Fibroblast of the conjunctiva (primary cell): ENCODE data around the gene FHOD3.

Experiments
- DNase-seq: peaks from one replicate; pipeline ENCODE4 v3.0.0-alpha.2; 2010; ENCODE audit warnings: low read depth

Gene FHOD3

DNA sequence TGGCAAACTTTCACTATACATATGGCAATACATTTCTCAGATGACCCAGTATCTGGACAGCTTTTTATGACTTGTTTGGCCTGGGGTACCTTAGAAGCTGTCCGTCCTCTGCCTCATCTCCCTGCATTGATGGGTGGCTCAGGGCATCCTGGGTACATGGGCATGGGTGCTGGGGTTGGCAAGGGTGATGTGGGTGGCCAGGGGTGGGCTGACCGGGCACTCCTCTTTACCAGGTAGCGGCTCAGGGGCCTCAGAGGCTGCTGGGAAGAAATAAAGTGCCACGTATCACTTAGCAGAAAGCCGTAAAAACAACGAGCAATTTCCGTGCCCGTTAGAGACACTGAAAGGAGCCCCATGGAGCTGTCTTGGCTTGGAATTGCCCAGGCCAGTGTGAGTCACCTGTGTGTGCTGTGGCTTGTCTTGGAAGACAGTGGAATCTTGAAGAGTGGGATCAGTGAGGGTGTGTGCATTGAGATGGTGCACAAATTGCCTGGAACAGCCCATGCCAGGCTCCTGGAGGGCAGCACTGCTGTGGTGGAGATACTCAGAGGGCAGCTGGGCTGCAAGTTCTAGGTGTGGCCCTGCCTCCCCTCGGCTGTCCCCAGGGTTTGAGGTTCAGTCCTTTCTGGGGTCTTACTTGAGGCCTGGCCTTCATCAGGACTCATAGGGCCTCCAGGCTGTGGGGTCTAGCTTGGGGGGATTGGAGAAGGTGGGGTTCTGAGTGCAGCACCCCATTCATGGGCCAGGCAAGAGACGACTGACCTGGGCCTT, 88.8 kb downstream of the FHOD3 start:
- no peak for DNase-seq

DNA sequence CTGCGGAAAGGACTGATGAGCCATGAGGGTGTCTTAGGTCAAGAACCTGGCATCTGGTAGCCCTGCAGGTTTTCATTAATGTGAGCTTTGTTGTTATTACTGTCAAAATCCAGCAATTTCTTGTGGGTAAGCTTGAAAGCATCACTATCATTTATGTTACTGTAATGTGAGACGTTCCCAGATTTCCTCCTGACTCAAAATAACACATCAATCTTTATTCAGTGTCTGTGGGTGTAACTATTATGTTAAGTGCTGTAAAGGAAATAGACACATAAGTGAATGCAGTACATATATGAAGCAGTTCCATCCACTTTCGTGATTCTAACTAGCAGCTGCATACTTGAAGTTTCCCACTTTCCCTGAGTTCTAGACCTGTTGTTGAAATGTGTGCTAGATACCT, 89.8 kb downstream of the FHOD3 start:
- DNase-seq: no peak

DNA sequence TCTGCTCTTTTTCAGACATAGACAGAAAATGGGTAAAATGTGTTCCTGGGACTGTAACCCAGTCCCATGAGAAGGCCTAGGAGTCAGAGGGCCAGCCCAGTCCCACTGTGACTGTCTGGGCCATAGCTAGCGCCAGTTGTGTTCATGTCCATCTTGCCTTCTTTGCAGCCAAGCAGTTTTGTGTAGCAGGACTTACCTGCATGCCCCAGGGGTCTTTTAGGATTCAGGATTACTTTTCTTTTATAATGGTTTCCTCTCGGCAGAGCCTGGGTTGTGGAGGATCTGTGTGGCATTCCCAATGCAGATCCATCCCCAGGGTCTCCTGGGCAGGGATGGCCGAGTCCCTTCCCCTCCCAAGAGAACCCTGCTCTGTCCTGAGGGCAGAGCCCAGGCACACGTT, 90.8 kb downstream of the FHOD3 start:
- no peak for DNase-seq

DNA sequence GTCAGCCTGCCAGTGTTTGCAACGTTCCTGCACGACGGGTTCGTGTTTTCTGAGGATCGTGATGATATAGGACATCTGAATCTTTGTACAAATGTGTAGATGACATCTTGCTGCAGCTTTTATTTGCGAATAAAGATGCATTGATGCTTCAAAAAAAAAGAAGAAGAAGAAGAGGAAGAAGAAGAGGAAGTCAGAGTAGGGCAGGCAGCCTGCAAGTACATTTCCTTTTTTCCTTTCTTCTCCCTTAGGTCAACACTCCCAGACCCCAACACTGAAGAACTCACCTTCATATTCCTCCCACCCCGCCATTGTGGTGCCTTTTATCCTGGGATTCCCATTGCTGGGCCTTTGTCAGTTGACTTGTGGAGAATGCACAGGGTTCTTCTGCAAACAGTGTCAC, 91.5 kb downstream of the FHOD3 start:
- DNase-seq: no peak

DNA sequence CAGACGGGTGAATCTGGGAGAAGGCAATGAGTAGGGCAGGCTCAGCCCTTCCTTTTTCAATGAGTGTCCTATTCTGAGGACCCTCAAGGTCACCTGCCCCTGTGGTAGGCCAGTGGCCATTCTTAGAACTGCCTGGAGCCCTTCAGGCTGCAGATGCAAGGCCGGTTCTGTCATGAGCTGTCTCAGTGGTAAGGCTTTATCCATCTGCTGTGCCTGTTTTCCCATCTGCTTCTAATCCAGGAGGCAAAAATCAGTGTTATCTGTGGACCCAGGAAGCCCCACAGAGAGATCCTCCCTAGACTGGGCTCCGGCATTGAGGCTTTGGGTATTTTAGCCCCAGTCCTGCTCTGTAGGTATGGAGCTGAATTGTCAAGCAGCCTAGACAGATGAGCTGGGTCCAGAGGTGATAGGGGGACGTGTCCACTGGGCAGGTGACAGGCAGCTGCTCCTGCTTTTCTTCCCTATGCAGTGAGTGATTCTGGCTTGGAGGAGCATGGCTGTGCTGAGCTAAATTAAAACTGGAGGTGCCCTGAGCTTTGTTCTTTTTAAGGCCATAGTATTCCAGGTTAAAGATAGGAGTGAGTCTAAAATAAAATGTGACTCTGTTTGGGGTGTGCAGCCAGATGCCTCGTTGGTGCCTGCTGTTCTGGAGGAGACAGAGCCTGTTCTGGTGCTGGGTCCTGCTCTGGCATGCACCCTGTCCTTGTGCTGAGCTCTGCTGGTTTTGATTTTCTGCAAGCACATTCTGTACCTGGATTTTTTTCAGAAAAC, 92.5 kb downstream of the FHOD3 start:
- no peak for DNase-seq

DNA sequence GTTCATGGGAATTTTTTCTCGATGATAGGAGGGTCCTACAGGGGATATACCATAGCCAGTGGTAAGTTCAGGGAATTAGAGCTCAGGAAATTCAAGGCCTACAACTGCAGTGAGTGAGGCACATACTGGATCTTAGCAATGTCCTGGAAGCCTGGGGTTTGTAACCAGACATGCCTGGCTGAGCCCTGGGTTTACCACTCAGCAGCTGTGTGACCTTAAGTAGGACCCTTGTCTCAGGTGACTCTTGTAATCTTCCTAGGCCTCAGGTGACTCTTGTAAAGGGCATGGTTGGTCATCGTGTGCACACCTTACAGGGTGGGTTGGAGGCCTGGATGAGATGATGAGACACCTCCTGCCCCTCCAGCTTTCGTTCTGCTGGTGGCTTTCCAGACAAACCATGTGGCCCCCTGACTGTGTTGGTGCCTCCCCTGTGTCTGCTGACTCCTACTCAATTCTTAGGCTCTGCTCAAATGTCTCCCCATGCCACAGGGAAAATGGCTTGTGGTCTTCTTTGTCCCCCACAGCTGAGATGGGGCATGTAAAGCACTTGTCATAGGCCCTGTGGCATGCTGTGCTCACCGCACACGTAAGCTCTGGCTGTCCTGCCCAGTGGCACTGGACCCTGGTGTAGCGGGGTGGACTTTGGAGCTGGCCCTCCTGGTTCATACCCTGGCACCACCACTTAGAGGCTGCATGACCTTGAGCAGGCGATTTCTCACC, 94.1 kb downstream of the FHOD3 start:
- DNase-seq: no peak

DNA sequence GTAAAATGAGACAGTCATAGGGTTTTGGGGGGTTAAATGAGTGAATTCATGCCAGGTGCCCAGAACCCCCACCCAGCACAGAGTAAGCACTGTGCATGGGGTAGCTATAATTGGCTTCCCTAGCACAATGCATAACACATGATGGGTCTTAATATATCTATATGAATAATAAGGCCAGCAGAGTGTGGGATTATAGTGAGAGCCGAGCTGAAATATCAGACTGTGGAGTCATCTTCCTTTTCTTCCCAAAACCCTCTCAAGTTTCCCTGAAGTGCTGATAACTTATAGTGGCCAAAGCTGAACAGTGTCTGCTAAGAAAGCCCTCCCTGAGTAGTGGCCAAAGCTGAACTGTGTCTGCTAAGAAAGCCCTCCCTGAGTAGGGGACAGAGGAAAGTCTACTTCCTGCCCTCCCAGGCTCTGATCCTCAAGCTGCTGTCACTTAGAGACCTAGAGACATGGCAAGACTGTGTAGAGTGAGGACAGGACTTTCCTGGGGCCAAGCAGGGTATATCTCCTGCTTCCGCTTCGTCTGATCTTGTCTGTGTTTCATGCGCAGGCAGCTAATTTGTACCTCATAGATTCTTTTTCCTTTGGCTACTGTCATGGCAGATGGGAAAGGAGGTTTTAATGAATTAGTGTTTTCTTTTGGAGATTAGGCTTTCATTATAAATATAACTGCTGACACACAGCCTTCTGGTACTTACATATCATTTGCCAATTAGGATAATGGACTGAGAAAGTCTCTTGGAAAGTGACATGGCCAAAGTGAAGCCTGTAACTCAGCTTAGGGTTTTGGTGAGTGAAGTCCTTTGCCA, 94.9 kb downstream of the FHOD3 start:
- DNase-seq: no peak

DNA sequence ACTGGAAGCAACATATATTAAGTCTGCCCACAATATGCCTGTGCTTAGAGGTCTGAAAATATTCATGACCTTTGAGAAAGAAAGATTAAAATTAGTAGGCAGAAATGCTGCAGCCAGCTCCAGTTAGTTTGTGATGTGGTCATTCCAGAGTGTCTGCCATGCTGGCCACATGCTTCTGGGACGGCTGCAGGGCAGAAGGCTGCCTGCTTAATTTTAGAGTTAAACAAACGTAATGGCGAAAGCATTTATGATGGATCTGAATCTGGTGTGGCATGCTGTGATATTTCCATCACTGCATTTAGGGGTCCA, 95.4 kb downstream of the FHOD3 start:
- no peak for DNase-seq

DNA sequence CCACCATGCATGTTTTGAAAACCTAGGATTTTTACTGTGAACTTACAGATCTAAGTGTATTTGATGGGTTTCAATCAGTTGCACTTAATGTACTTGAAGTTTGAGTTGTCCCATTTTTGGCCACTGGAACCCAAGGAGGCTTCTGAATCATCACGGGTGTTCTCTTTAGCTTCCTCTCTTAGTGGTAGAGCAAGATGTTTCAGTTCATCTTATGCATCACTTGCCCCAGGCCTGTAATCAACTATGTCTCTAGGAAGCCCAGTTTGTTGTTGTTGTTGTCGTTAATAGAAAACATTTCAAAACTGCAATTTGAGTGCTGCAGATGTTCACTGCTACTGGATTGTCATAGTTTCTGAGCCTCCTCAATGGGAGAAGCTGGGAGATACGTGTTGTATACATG, 97.0 kb downstream of the FHOD3 start:
- DNase-seq: no peak

DNA sequence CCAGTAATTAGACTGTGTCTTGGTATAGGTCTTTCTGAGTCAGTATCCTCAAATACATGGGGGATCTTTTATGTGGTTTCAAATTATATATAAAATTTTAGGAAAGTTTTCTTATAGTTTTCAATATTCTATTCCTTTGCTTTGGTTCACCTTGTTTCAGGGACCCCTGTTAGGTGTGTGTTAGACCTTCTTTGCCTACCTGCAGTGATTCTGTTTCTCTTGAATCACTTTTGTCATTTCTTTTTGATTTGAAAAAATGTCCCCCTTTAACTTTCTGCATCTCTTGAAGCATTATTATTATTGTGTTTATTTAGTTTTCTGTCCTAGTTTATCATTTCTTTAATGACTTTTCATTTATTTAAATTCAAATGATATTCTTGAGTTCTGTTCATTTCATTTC, 98.7 kb downstream of the FHOD3 start:
- DNase-seq: no peak

DNA sequence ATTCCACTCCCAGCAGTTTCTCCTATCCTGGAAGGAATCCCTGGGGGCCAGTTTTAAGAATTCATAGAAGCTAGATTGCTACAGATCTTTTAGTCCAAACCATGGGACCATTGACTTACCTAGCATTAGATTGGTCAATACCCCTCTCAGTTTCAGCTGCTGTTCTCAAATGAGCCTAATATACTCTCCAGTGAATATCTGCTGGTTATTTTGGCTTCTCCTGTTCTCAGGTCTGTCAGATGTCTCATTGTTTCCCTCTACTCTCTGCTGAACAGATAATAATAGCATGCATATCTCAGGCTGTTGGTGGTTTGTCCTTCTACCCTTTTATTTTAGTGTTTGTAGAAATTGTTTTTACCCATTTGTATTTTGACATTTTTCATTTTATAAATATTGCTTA, 99.5 kb downstream of the FHOD3 start:
- no peak for DNase-seq

DNA sequence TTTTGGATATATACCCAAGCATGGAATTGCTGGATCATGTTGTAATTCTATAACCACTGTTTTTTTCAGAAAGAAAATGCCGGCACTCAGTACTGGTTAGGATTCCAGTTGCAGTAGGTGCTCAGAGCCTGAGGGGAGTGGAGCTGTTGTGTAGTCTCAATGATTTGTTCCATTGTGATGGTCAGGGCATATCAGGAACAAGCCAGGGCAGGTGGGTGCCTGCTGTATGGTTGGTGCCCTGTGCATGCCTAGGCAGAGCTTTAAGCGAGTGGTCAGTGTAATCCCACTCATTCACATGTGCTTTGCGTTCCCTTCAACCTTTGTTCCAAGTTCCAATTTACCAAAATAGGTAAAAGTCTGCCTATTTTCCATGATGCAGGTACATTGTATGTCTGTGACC, 100.9 kb downstream of the FHOD3 start:
- DNase-seq: no peak

DNA sequence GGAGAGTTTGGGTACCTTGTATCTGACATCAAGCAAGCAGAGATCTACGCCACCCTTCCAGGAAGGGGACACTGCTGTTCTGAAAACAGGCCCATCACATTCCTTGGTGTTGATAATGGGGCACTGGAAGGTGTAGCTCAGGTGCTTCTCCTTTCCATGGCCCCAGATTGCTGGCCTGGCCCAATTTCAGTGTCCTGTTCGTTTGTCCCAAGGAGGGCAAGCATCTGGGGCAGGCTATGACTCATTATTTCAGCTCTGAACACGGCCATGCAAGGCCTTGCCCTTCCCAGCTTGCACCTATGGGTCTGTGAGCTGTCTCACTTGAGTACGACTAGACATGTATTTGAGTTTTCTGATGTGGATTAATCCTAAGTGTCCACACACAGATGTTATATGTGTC, 101.5 kb downstream of the FHOD3 start:
- DNase-seq: no peak

DNA sequence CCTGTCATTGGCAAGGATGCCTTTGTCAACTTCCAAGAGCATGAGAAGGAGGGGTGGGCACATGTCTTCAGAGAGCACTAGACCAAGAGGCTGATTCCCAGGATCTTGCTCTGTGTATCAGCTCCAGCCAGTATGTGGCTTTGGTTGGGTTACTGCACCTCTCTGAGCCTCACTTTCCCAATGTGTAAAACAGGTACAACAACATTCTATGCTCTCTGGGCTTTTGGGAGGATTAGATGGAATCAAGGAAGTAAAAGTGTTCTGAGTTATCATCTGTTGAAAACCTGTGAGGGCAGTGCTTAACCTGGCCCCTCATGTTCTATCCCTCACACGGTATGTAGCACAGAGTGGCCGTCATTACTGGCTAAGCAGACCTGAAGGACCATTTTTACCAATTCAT, 103.9 kb downstream of the FHOD3 start:
- no peak for DNase-seq

DNA sequence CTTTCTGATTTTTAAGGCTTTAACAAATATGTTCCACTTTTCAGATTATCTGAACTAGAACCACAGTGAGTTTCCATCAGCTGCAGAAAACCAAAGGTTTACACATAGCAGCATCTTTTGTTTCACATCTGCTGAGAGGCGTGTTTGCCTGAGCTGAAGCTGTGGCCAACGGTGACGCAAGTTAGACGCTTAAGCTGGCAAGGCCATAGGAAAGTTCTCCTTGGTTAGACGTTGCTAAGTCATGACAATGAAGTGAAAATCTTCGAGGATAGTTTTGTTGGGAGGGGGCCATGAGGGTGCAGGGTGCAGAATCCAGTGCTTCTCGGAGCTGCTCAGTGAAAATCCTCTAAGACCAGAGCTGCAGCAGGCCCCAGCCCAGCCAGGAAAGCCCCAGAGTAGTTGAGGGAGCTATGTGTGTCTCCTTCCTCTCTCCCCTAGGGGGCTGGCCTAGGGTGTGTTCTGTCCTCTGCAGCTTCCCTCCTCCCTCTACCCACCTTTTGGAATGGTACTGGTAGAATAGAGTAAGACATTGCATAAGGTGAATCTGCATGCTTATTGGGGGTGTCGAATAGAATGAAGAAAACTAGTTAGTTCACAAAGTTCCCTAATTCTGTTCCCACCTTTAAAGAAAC, 105.4 kb downstream of the FHOD3 start:
- DNase-seq: peak; percentile 73

DNA sequence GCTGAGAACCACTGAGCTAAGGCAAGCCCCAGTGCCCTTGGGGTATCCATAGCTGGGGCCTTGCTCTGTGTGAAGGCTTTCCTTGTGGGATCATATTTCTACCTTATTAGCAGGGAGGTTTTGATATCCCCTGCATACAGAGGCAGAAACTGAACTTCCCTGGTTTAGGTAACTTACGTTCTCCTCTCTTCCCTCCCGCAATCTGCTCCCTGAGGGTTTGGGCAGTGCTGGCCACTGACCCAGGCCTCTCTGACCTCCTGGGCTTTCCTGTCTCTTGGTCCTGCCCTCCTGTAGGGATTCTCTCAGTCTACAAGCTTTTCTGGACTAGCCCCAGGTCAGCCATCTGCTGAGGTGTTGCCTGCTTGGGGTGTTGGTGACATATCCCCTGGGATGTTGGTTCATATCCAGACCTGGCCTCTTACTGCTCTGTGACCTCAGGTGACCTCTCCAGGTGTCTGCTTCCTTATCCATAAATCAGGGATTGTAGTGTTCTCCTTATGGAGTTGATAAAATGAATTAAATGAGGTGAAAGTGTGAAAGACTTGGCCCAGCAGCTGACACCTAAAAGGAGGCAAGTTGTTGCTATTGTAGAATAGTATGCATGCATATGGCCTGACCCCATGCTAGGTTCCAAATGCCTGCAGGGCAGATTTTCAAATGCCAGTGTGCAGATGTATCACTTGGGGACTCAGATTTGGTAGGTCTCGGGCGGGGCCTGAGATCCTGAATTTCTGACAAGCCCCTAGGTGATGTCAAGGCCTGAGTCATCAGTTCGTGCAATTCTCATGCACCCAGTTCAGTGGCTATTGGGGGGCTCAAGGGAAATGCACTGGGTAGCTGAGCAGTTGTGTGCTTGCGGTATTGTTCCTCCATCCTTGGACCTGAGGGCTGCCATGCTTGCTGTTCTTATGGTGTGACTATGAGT, 106.6 kb downstream of the FHOD3 start:
- no peak for DNase-seq

DNA sequence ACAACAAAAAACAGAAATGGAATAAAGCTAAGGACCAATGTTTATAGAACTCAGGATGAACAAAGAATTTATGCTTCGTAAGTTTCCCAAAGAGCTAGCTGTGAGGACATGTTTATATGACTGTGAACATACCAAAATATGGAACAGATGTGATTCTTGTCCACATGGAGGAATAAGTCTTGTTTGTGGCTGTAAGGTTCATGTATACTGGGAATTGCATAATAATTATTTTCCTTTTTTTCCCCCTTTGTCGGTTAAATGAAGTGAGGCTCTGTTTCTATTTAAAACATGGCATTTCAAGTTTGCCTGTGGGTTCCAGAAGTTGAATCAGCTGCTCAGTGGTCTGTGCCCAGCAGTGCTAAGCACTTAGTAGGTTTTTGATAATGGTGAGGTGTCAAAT, 108.1 kb downstream of the FHOD3 start:
- peak; percentile 14 for DNase-seq

DNA sequence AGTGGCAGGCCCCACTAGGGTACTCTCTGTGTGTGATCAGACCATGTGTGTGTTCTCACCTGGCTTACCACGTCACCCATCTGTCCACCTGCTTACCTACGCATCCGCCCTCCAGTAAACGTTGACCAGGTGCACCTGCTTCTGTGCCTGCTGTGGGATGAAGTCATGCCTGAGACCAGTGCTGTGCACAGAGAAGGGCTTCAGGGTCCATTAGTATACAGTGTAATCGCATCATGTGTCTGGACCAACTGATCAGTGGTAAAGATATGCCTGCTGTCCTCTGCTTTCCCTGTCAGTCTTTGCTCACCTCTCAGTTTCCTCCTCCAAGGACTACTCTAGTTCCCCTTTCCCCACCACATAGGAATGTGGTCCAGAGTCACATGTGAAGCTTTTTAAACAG, 109.3 kb downstream of the FHOD3 start:
- DNase-seq: no peak

DNA sequence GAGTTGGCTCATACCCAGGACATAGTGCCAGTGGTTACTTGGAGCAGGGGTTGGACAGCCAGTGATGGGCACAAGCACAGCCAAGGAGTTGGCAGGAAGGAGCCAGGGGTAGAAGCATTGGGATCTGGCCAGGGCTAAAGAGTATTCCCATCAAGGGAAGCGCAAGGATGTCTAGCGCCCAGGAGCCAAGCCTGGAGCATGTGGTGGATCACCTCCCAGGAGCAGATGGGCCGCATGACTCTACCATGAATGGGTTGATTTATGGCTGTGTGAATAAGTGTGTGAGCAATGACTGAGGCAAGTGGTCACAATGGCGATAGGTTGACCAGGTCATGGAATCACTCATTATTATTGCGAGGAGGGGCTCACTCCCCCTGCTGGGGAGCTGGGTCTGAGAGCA, 111.1 kb downstream of the FHOD3 start:
- no peak for DNase-seq

DNA sequence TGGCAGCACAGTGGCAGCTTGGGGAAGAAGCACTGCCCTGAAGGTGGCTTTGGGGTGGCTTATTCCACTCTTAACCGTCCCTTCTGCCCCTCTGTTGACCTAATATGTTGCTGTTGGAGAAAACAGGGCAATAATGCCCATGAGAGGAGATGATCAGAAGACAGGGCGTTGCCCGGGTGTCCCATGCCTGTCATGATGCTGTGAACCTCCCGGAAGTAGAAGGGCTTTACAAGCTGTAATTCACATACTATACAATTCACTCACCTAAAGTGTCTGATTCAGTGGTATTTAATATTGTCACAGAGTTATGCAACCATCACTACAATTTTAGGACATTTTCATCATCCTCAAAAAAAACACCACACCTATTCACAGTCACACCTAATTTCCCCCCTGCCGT, 112.3 kb downstream of the FHOD3 start:
- DNase-seq: no peak

DNA sequence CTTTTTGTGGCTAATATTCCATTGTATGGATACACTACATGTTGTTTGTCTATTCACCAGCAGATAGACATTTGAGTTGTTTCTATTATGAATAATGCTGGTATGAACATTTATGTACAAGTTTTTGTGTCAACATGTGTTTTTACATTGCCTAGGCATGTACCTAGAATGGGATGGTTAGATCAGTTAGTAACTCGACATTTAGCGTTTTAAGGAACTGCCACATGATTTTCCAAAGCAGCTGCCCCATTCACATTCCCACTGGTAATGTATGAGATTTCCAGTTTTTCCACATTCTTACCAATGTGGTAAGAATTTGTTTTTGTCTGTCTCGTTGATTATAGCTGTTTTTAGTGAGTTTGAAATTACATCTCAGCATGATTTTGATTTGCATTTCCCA, 112.8 kb downstream of the FHOD3 start:
- DNase-seq: no peak
